Upper lobe of left lung (tissue), 6 donors: Measurements from ENCODE around the gene POLK. TPM values are rescaled to one million over a fixed set of nuclear protein-coding genes. Genes with fewer than 3 reads are reported as not detected.
"Not testable (repeated sequence)": the region's sequence is repeated elsewhere in the genome, so short reads cannot be mapped to it uniquely, and the experiment has no call there.

ENCODE experiments used
- ATAC-seq, 2 donors: fragments of 200-7000 bp; cut with Tn5 transposase; one replicate each; pipeline ENCODE4 v1.9.1; 2022; ENCODE audit warnings: mild to moderate bottlenecking in 2 of 2, moderate library complexity in 2 of 2; ENCODE audit not compliant: low FRiP score in 2 of 2
- DNase-seq, 2 donors: peaks; one replicate each; pipeline ENCODE4 v3.0.0-alpha.2; 2019 to 2020
- H3K27ac ChIP-seq, 4 donors: fragments of 200-600 bp; sonication (generic); one replicate each; pipeline ENCODE4 v1.5.1; 2016 to 2019
- H3K27me3 ChIP-seq, 4 donors: fragments of 200-600 bp; sonication (generic); one replicate each; pipeline ENCODE4 v1.5.1; 2017 to 2019
- H3K36me3 ChIP-seq, 4 donors: fragments of 200-600 bp; sonication (generic); one replicate each; pipeline ENCODE4 v1.5.1; 2016 to 2019
- H3K4me1 ChIP-seq, 4 donors: fragments of 200-600 bp; sonication (generic); one replicate each; pipeline ENCODE4 v1.5.1; 2018 to 2019
- H3K4me3 ChIP-seq, 4 donors: fragments of 200-600 bp; sonication (generic); one replicate each; pipeline ENCODE4 v1.5.1; 2017 to 2019; ENCODE audit warnings: mild to moderate bottlenecking in 2 of 4, moderate library complexity in 1 of 4
- H3K9me3 ChIP-seq, 4 donors: fragments of 200-600 bp; sonication (generic); one replicate each; pipeline ENCODE4 v1.5.1; 2018 to 2019
- CTCF ChIP-seq, 6 experiments: fragments of 450-650 bp in 4 of 6; fragments of 200-600 bp in 2 of 6; sonication (generic) in 2 of 6; IDR thresholded peaks; one replicate each; pipeline ENCODE4 v1.5.1; 2016 to 2019; ENCODE audit warnings: antibody characterized with exemption in 6 of 6
- EP300 ChIP-seq, 4 donors: sonication (generic); formaldehyde crosslinking; IDR thresholded peaks; one replicate each; pipeline ENCODE4 v1.5.1; 2017; ENCODE audit warnings: antibody characterized with exemption in 4 of 4, control low read depth in 2 of 4
- POLR2A ChIP-seq, 4 donors: fragments of 450-650 bp; IDR thresholded peaks; one replicate each; pipeline ENCODE4 v1.5.1; 2016 to 2017; ENCODE audit warnings: antibody characterized with exemption in 4 of 4, mild to moderate bottlenecking in 2 of 4
- POLR2AphosphoS5 ChIP-seq, 2 donors: sonication (generic); formaldehyde crosslinking; IDR thresholded peaks; one replicate each; pipeline ENCODE4 v1.5.1; 2017; ENCODE audit warnings: antibody characterized with exemption in 2 of 2
- WGBS, 2 donors: methylation state at CpG; one replicate each; pipeline ENCODE4 v1.1.5; 2017 to 2018; 5-methylcytosine and 5-hydroxymethylcytosine counted together
- total RNA-seq, 6 donors: library from RNA; depleted of rRNA in 4 of 6; stranded (reverse); fragments of >200 nt in 4 of 6; gene quantifications; one replicate each; pipeline versions ENCODE4 v1.1.0 to v1.2.1, GENCODE V29; 2016 to 2021
- donor health status: DM: no; HTN: no; CAD: no; lungs with moderate emphysema.
- donor health status: DM: no; HTN: yes; CAD: no; lungs with severe emphysema.

Gene POLK
- total RNA-seq, 6 donors from 2014 or later: 19.2 to 55.3 (median 29.6) TPM

GRCh38 chr5:75475364-75475763, 36.3 kb upstream of the POLK start:
- no peaks in the 10 kb centered on the region for H3K36me3 ChIP-seq
- no peaks in the 10 kb centered on the region for H3K27me3 ChIP-seq
- no peak overlapping the region for H3K4me3 ChIP-seq
- 92% methylated on average over 4 of the region's 4 CpGs for WGBS, 2 donors
- DNase-seq (no peak), ATAC-seq (no peak)
- no peak overlapping the region for H3K27ac ChIP-seq
- peaks cover 0 to 3% (median 0%) of the 10 kb centered on the region in 4 donors for H3K9me3 ChIP-seq
- peaks cover 0 to 4% (median 0%) of the 10 kb centered on the region in 4 donors for H3K4me1 ChIP-seq
- no peak for TF ChIP-seq POLR2AphosphoS5 (IDR thresholded peaks at IDR 0.05)
- TF ChIP-seq POLR2A (IDR thresholded peaks at IDR 0.05): no peak
- TF ChIP-seq EP300 (IDR thresholded peaks at IDR 0.05): no peak
- no peak for TF ChIP-seq CTCF (IDR thresholded peaks at IDR 0.05)

- H3K4me3 ChIP-seq: no peak overlapping the region
- no peaks in the 10 kb centered on the region for H3K27me3 ChIP-seq
- no peak overlapping the region for H3K27ac ChIP-seq
- 96 to 99% methylated on average over 4 of the region's 4 CpGs for WGBS, 2 donors
- no peak for TF ChIP-seq POLR2AphosphoS5 (IDR thresholded peaks at IDR 0.05)
- TF ChIP-seq EP300 (IDR thresholded peaks at IDR 0.05): no peak
- no peak for TF ChIP-seq CTCF (IDR thresholded peaks at IDR 0.05)
- TF ChIP-seq POLR2A (IDR thresholded peaks at IDR 0.05): no peak
- H3K36me3 ChIP-seq: no peaks in the 10 kb centered on the region
- H3K9me3 ChIP-seq: peaks cover 0 to 4% (median 0%) of the 10 kb centered on the region in 4 donors
- DNase-seq (no peak), ATAC-seq (no peak)
- H3K4me1 ChIP-seq: peaks cover 0 to 9% (median 0%) of the 10 kb centered on the region in 4 donors
Observed at GRCh38 chr5:75481024-75481423, 30.7 kb upstream of the POLK start.

GRCh38 chr5:75482482-75482881, 29.2 kb upstream of the POLK start:
- no peaks in the 10 kb centered on the region for H3K27me3 ChIP-seq
- H3K4me3 ChIP-seq: no peak overlapping the region
- DNase-seq (no peak), ATAC-seq (no peak)
- H3K36me3 ChIP-seq: no peaks in the 10 kb centered on the region
- H3K27ac ChIP-seq: no peak overlapping the region
- TF ChIP-seq EP300 (IDR thresholded peaks at IDR 0.05): no peak
- no peak for TF ChIP-seq POLR2AphosphoS5 (IDR thresholded peaks at IDR 0.05)
- no peak for TF ChIP-seq POLR2A (IDR thresholded peaks at IDR 0.05)
- TF ChIP-seq CTCF (IDR thresholded peaks at IDR 0.05): no peak
- WGBS, 2 donors: 100% methylated on average over 3 of the region's 3 CpGs
- peaks cover 0 to 5% (median 0%) of the 10 kb centered on the region in 4 donors for H3K4me1 ChIP-seq
- H3K9me3 ChIP-seq: peaks cover 0 to 8% (median 0%) of the 10 kb centered on the region in 4 donors

- DNase-seq: no peak
- TF ChIP-seq EP300 (IDR thresholded peaks at IDR 0.05) (no peak), POLR2A (IDR thresholded peaks at IDR 0.05) (no peak), POLR2AphosphoS5 (IDR thresholded peaks at IDR 0.05) (no peak), CTCF (IDR thresholded peaks at IDR 0.05) (no peak)
- 90 to 100% methylated on average over 1 of the region's 1 CpG for WGBS, 2 donors
- Histone ChIP-seq H3K9me3 (peaks cover 0 to 8% (median 0%) of the 10 kb centered on the region in 4 donors), H3K27ac (no peak overlapping the region), H3K36me3 (no peaks in the 10 kb centered on the region), H3K27me3 (no peaks in the 10 kb centered on the region), H3K4me1 (peaks cover 0 to 5% (median 0%) of the 10 kb centered on the region in 4 donors), H3K4me3 (no peak overlapping the region)
- no peak for ATAC-seq
Observed at GRCh38 chr5:75484605-75485004, 27.1 kb upstream of the POLK start.

GRCh38 chr5:75489847-75490246, 21.8 kb upstream of the POLK start:
- not testable (repeated sequence) for H3K27me3 ChIP-seq, H3K4me1 ChIP-seq, H3K9me3 ChIP-seq, DNase-seq, H3K27ac ChIP-seq, H3K4me3 ChIP-seq, ATAC-seq
- 97 to 99% methylated on average over 6 of the region's 6 CpGs for WGBS, 2 donors
- H3K36me3 ChIP-seq: peaks cover 0 to 16% (median 4%) of the 10 kb centered on the region in 4 donors
